ENCODE data around the gene EHBP1. TPM values are rescaled to one million over a fixed set of nuclear protein-coding genes. Genes with fewer than 3 reads are reported as not detected.

EHBP1 gene
- total RNA-seq, 1 donor from 2014 or later: 67.4 TPM

- Mint-ChIP-seq H3K36me3 (no peaks in the 10 kb centered on the region), H3K4me3 (no peak overlapping the region), H3K27ac (no peak overlapping the region), H3K4me1 (peaks cover 18% of the 10 kb centered on the region), H3K9me3 (no peaks in the 10 kb centered on the region), H3K27me3 (ENCODE audit: low read depth) (no peaks in the 10 kb centered on the region)
- TF ChIP-seq CTCF (IDR thresholded peaks at IDR 0.05; ENCODE audit: unreplicated experiment): no peak
- no peak for DNase-seq (ENCODE audit: low spot score in 2 of 2, unreplicated experiment in 2 of 2)
Measured at GRCh38 chr2:62698653-62699052, 6.9 kb upstream of the EHBP1 start.

- no peaks in the 10 kb centered on the region for H3K27me3 Mint-ChIP-seq (ENCODE audit: low read depth)
- peak overlapping the region; percentile 97 for H3K27ac Mint-ChIP-seq
- peaks cover 9% of the 10 kb centered on the region for H3K36me3 Mint-ChIP-seq
- H3K4me1 Mint-ChIP-seq: peaks cover 48% of the 10 kb centered on the region
- no peaks in the 10 kb centered on the region for H3K9me3 Mint-ChIP-seq
- peak overlapping the region; percentile 89 for H3K4me3 Mint-ChIP-seq
- TF ChIP-seq CTCF (IDR thresholded peaks at IDR 0.05; ENCODE audit: unreplicated experiment): no peak
- no peak for DNase-seq (ENCODE audit: low spot score in 2 of 2, unreplicated experiment in 2 of 2)
Measured at GRCh38 chr2:62704654-62705006, 883 bp upstream of the EHBP1 start.

- H3K4me1 Mint-ChIP-seq: peaks cover 42% of the 10 kb centered on the region
- peak; percentile 33 for TF ChIP-seq CTCF (IDR thresholded peaks at IDR 0.05; ENCODE audit: unreplicated experiment)
Measured at GRCh38 chr2:62705859-62706720, 577 bp downstream of the EHBP1 start.

GRCh38 chr2:62706721-62707521 is 1.4 kb downstream of the EHBP1 start:
- H3K27ac Mint-ChIP-seq: peak overlapping the region; percentile 59

More at GRCh38 chr2:62705859-62706720, 577 bp downstream of the EHBP1 start:
- Mint-ChIP-seq H3K9me3 (no peaks in the 10 kb centered on the region), H3K27ac (peak overlapping the region; percentile 97), H3K36me3 (peaks cover 10% of the 10 kb centered on the region), H3K4me3 (peak overlapping the region; percentile 89), H3K27me3 (ENCODE audit: low read depth) (no peaks in the 10 kb centered on the region)
- peak; percentile 40 for DNase-seq (ENCODE audit: low spot score in 2 of 2, unreplicated experiment in 2 of 2)

GRCh38 chr2:62708751-62709150 is 3.2 kb downstream of the EHBP1 start:
- Mint-ChIP-seq H3K4me1 (peaks cover 30% of the 10 kb centered on the region), H3K27ac (no peak overlapping the region), H3K9me3 (no peaks in the 10 kb centered on the region), H3K4me3 (no peak overlapping the region), H3K36me3 (peaks cover 10% of the 10 kb centered on the region), H3K27me3 (ENCODE audit: low read depth) (no peaks in the 10 kb centered on the region)
- no peak for DNase-seq (ENCODE audit: low spot score in 2 of 2, unreplicated experiment in 2 of 2)
- no peak for TF ChIP-seq CTCF (IDR thresholded peaks at IDR 0.05; ENCODE audit: unreplicated experiment)

More at GRCh38 chr2:62706721-62707521, 1.4 kb downstream of the EHBP1 start:
- no peaks in the 10 kb centered on the region for H3K9me3 Mint-ChIP-seq
- H3K36me3 Mint-ChIP-seq: peaks cover 10% of the 10 kb centered on the region
- no peaks in the 10 kb centered on the region for H3K27me3 Mint-ChIP-seq (ENCODE audit: low read depth)
- TF ChIP-seq CTCF (IDR thresholded peaks at IDR 0.05; ENCODE audit: unreplicated experiment): no peak
- no peak for DNase-seq (ENCODE audit: low spot score in 2 of 2, unreplicated experiment in 2 of 2)
- peak overlapping the region; percentile 89 for H3K4me3 Mint-ChIP-seq
- H3K4me1 Mint-ChIP-seq: peaks cover 38% of the 10 kb centered on the region
